ENCODE data around the gene GUK1.

DNA sequence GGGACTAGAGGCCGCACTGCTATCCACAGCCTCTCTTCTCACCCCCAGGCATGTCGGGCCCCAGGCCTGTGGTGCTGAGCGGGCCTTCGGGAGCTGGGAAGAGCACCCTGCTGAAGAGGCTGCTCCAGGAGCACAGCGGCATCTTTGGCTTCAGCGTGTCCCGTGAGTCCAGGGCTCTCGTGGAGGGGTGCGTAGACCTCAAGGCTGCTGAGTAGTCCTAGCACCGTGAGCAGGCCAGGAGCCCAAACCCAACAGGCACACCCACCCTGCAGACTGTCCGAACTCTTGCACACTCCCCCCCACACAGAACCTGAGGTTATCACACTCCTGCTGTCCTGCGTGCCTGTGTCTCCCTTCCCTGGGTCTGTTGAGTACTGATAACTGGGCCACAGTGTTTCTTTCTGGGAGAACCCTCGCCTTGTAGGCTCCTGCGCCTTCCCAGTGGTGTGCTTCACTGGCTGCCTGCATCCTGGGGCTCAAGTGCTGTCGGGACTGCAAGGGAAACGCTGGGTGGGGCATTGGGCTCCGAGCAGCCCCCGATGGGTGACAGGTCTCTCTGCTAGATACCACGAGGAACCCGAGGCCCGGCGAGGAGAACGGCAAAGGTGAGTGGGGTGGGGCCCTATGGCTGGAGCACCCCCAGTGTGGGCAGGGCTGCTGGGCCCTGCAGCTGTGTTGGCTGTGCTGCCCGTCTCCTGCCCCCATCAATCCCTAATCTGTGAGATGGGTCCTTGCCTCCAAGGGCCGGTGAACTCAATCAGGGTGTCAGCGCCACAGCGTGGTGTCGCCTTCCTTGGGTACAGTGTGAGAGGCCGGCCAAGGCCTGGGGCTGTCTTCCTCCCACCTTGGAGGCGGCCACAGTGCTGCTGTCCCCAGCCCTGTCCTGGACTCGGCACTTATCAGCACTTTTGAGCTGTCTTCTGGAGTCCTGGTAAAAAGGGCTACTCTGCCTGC lies 5.7 kb downstream of the GUK1 start:
- no peak for TF ChIP-seq EZH2 (IDR thresholded peaks at IDR 0.05; ENCODE audit: borderline replicate concordance, low read length)
- TF ChIP-seq, protein P1, sequence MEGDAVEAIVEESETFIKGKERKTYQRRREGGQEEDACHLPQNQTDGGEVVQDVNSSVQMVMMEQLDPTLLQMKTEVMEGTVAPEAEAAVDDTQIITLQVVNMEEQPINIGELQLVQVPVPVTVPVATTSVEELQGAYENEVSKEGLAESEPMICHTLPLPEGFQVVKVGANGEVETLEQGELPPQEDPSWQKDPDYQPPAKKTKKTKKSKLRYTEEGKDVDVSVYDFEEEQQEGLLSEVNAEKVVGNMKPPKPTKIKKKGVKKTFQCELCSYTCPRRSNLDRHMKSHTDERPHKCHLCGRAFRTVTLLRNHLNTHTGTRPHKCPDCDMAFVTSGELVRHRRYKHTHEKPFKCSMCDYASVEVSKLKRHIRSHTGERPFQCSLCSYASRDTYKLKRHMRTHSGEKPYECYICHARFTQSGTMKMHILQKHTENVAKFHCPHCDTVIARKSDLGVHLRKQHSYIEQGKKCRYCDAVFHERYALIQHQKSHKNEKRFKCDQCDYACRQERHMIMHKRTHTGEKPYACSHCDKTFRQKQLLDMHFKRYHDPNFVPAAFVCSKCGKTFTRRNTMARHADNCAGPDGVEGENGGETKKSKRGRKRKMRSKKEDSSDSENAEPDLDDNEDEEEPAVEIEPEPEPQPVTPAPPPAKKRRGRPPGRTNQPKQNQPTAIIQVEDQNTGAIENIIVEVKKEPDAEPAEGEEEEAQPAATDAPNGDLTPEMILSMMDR (conservative IDR thresholded peaks at IDR 0.05 in 1 of 2, IDR thresholded peaks at IDR 0.05 in 1 of 2; ENCODE audit: extremely low read depth in 1 of 2, insufficient read depth in 1 of 2, low read depth in 1 of 2, low read length in 2 of 2): no peak
